Ureter (tissue), 1 donor: Measurements from ENCODE around the gene DNAJB11. TPM values are rescaled to one million over a fixed set of nuclear protein-coding genes. Genes with fewer than 3 reads are reported as not detected.
"Not testable (repeated sequence)": the region's sequence is repeated elsewhere in the genome, so short reads cannot be mapped to it uniquely, and the experiment has no call there.

ENCODE experiments used
- DNase-seq: peaks from one replicate; pipeline ENCODE4 v3.0.0-alpha.2; 2020; ENCODE audit warnings: low spot score
- total RNA-seq: library from RNA; stranded (reverse); gene quantifications from one replicate; pipeline ENCODE4 v1.2.4, GENCODE V29; 2023
- donor health status: DM: yes; HTN: yes; CAD: no.

The DNAJB11 gene
- total RNA-seq, 1 donor from 2014 or later = 30.0 TPM

DNA sequence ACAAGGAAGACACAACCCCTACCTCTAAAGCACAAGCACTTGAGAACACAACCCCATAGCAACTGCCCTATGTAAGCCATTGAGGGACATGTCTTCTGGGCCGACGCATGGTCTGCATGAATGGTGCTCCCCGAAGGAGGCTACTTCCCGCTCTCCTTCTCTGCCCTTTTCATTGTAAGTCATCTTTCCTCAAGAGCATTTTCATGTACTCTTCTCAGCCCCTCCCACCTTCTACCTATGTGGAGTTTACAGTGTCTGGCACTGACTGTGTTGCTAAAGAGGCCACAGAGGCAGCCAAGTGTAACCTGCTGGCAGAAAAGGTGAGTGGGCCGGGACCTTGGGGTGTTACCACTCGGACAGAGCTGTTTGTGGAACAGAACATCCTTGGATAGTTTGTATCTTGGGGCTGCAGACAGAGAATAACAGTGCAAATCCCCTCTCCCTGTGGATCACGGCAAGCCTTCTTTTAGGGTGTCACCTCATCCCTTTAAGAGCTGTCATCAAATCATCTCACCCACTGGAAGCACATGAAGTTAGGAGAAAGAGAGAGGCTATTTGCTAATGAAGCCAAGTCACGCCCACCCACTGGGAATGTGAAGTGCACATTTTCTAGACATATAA, 47.9 kb downstream of the DNAJB11 start:
- no peak for DNase-seq

DNA sequence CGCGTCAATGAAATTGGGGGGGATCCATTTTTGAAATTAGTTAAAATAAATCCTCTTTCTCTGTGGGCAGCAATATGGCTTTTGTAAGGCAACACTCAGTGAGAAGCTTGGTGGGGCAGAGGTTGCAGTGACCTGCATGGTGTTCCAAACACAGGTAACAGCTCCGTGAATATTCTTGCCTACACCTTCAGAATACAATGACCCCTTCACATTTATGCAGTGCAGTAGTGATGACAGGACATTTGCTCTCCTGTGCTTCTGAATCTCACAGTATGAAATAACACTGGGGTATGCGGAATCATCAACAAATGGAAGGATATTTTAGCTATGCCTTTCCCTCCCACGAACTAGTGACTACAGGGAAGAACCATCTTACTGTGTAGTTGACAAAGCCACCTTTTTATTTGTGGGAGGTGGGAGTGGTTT, 49.3 kb downstream of the DNAJB11 start:
- no peak for DNase-seq

DNA sequence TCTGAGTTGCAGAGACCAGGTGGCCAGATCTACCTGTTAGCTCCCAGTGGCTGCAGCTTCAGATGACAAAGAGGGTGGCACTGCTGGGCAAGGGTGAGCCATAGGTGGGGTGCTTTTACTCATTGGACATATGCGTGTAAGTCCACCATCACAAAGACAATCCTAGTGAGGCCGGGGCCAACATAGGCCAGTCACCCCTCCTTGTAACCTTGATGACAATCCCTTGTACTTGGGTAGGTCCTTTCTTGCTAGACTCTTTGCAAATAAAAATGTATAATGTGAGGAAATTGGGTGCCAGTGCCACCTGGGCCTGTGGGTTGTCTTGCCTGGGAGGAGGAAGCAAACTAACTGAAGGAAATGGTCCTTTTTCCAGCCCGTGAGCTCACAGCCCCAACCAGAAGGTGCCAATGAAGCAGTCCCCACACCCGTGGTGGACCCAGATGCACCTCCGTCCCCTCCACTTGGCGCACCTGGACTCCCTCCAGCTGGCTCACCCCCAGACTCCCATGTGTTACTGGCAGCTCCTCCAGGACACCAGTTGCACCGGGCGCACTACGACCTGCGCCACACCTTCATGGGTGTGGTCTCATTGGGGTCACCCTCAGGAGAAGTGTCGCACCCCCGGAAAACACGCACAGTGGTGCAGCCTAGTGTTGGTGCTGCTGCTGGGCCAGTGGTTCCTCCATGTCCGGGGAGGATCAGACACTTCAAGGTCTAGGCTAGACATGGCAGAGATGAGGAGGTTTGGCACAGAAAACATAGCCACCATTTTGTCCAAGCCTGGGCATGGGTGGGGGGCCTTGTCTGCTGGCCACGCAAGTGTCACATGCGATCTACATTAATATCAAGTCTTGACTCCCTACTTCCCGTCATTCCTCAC, 49.9 kb downstream of the DNAJB11 start:
- no peak for DNase-seq

DNA sequence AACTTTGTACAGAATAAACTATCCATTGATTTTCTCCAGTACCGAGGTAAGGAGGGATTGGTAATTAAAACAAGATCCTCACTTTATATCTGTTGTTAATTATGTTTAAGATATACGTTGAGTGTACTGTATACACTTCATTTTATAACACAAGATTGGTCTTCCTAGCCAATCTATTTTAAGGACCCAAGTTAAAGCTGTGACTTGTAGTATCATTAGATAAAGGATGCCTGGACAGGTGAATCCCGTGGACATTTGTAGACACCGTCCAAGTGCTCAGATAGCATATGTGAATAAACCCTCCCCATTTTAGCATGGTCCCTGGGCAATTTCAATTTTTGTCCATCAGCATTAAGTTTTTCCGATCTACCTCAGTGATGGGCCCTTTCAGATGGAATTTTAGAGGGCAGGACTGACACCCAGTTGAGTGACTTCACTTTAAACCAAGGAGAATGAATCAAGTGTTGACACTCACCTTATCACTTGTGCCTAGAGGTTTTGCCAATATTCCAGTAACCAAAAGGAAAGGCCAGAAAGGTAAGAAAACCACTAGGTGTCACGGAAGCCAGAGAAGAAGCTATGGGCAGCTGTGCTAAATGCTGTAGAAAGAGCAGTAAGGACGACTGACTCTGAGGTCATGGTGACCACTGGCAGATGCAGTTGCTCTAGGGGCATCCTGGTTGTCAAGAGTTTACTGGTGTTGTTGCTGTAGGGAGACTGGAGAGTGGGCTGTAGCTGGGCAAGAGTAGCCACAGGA, 51.6 kb downstream of the DNAJB11 start:
- DNase-seq = no peak

DNA sequence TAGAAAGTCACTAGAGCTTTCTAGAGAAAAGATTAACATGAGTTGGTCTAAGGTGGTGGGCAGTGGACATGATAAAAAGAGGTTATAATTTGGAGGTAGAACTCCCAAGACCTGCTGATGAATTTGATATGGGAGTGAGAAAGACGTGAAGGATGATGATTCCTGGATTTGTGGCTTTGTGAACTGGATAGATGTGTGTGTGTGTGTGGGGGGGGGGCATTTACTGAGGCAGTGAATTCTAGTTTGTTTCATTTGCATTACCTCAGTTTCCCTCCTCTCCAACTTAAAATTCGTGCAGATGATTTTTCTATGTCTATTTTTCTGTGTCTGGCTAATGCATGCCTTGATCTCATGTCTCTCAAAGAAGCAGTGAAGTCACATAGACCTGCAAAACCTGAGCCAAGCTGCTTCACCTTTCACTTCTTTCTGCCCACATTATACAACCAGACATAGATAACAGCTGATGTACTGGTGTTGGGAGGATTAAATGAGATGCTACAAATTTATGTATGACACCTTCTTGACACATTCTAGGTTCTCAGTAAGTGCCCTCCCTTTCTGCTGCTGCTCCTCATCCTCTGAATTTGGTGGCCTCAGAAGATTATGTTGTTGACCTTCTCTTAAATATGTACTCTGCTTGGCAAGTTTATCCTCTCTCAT, 52.3 kb downstream of the DNAJB11 start:
- no peak for DNase-seq

DNA sequence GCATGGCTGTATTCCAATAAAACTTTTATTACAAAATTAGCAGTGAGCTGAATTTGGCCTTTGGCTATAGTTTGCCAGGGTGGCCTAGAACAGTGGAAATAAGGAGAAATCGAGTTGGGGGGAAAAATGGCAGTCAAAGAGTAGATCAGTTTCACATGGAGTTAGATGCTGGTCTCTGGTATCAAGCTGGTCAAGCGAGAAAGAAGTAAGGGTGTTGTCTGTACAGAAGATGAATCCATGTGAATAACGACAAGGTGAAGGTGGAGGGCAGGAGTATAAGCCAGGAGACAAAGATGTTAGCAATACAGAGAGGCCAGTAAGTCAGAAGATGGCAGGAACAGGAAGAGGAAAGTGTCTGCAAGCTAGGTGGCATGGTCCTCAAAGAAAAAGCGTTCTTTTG, 54.1 kb downstream of the DNAJB11 start:
- no peak for DNase-seq

DNA sequence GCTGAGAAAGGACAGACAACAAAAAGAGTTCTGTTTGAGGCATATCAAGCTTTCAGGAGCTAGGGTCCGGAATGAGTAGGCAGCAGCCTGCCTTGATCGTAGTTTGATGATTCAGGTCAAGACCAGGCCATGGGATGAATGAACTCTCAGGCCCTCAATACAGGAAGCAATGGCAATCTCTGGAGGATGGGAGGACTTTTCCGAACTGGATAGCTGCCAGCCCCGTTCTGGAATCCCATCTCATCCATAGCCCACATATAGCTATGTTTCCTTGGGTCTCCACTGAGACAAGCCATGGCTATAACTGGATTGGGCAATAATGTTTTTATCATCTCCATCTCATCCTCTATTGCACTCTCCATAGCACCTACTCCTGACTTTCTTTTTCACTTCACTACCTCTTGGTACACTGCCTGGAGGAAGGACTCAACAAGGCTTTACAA, 55.1 kb downstream of the DNAJB11 start:
- no peak for DNase-seq

DNA sequence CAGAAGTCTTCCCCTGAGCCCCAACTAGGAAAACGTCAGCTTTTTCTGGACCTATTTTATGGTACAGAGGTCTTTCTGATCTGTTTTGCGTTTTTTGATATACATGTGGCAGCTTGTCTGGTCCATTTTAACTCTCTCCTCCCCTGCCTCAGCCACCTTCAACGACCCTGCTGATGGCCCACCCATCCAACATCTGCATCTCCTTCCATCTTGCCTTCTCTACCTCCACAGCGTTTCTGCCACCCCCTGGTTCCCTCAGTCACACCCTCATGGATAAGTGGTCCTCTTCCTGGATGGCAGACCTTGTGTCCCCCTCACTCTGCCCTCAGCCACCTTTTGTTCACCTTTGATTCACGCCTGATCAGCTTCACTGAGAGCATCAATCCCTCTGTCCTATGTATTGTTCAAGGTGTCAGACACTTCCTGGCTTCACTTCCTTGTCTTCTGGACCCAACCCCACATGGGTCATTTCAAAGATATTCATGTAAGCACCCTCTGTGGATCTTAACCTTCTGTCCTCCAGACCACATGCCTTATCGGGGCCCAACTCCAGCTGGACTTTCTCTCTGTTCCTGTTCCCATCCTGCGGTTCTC, 55.8 kb downstream of the DNAJB11 start:
- no peak for DNase-seq

DNA sequence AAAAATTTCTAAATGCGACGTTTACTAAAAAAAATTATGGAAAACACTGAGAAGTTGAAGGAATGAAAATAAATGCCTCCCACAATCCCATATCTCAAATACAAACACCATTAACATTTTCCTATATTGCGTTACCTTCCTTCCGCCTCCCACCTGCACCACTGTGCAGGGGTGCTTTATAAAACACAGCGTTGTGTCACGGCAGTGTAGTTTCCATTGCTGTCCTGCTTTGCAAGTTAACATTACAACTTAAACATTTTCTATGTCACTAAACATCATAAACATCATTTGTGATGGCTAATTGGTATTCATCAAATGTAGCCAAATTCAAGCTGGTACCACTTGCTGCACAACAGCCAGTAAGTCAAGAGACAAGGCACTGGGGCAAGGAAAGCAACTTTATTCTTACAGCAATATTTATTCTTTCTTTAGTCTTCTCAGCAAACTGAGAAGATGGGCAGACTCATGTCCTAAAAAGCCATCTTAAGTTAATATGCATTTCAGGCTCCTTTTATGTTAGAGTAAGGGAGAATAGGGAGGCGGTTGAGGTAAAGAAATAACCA, 57.4 kb downstream of the DNAJB11 start:
- no peak for DNase-seq

DNA sequence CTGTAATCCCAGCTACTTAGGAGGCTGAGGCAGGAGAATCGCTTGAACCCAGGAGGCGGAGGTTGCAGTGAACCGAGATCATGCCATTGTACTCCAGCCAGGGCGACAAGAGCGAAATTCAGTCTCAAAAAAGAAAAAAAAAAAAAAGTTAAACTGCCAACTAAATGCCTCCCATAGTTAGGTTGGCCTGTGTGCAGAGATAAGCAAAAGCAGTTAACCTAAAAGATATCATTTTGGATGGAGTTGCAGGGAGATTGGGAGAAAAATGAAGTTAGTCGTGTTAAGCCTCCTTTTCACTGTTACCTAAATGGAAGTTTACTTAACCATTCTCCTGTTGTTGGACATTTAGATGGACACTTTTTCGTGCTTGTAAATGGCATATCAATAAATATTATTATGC, 58.2 kb downstream of the DNAJB11 start:
- DNase-seq = no peak

DNA sequence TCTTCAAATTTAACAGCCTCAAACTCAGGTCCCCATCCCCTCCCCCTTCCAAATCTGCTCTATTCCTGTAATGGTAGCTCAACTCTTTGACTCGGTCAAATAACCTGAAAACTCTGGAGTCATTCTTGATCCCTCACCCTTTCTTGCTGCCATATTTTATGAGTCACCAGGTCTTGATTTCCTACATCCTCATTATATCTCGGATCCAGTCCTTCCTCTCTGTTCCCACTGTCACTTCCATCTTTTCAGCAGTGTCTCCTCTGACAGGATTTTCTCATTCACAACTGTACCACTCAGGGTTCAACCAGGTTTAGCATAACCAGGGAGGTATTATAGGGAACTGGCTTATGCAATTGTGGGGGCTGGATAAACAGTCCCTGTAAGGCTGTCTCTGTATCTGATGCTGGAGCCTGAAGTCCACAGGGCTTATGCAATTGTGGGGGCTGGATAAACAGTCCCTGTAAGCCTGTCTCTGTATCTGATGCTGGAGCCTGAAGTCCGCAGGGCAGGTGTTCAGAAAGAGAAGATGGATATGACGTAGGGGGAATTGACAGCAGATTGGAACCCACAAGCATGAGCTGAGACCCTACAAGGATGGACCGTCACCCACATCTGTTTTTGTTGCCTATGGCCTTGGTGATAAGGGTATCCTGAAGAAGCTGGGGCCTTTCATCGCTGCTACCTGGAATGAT, 60.6 kb downstream of the DNAJB11 start:
- DNase-seq = no peak

DNA sequence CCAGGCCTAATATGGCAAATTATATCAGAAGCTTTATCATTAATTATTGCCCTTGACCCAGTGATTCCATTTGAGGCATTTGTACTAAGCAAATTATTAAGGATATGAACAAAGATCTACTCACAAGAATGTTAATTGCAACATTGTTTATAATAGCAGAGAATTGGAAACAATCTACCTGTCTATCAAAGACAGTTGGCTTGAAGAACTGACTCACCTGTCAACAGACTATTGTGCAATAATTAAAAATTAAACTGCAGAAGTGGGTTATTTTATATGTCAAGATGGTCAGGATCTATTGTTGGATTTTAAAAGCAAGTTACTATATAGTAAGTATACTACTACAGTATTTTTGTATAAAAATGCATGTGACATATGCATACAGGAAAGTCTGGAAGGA, 63.0 kb downstream of the DNAJB11 start:
- DNase-seq = no peak

DNA sequence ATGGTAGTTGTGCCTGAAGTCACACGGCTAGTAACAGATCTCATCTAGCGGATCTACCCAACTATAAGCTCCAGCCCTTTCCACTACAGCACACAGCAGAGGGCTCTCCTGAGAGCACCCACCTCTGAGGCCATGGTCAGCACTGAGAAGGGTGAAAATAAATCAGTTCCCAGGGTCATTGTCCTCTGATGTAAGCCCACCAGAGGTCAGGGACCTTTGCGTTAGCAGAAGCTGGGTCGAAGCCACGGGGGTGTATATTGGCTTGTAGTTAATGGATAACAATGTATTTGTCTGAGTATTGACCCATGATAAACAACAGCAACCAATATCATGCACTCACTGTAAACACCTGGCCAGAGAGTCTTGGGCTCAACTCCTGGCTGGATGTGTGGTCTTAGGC, 63.7 kb downstream of the DNAJB11 start:
- DNase-seq = not testable (repeated sequence)

Other genes starting within 250 kb of the DNAJB11 start
- gene DGKG, start 208.5 kb upstream of the DNAJB11 start, total RNA-seq = 16.2 TPM
- 3.4 TPM for gene CRYGS, start 26.3 kb upstream of the DNAJB11 start, total RNA-seq
- 12.0 TPM for gene TBCCD1, start 3.4 kb upstream of the DNAJB11 start, total RNA-seq
- gene AHSG, start 42.3 kb downstream of the DNAJB11 start, total RNA-seq = not detected
- not detected for gene FETUB, start 69.7 kb downstream of the DNAJB11 start, total RNA-seq
- gene HRG, start 95.3 kb downstream of the DNAJB11 start, total RNA-seq = not detected
- not detected for gene KNG1, start 146.6 kb downstream of the DNAJB11 start, total RNA-seq
- 343 TPM for gene EIF4A2, start 212.9 kb downstream of the DNAJB11 start, total RNA-seq
- gene RFC4, start 235.8 kb downstream of the DNAJB11 start, total RNA-seq = 9.8 TPM